K562 (cell line): ENCODE results near the gene MLLT1. TPM values are rescaled to one million over a fixed set of nuclear protein-coding genes. Genes with fewer than 3 reads are reported as not detected.

Experiments used
- ATF7 ChIP-seq: fragments of 450-650 bp; IDR thresholded peaks from 2 replicates; pipeline ENCODE4 v1.7.1; 2014; ENCODE audit warnings: mild to moderate bottlenecking, moderate library complexity
- BACH1 ChIP-seq: fragments of 200-800 bp; sonication (Bioruptor generic); IDR thresholded peaks from 2 replicates; pipeline ENCODE4 v1.6.1; 2016; ENCODE audit warnings: missing genetic modification characterization, missing compliant biosample characterization
- GMEB1 ChIP-seq: fragments of 250-450 bp; sonication (Bioruptor Pico); IDR thresholded peaks from 2 replicates; pipeline ENCODE4 v1.4.0; 2020; ENCODE audit warnings: mild to moderate bottlenecking
- JUN ChIP-seq, 2 experiments: sonication (generic) in 1 of 2; formaldehyde crosslinking in 1 of 2; IDR thresholded peaks; 2 replicates each; pipeline versions ENCODE4 v1.6.1 to v1.8.0; 2012 to 2022; ENCODE audit warnings: borderline replicate concordance in 2 of 2, mild to moderate bottlenecking in 2 of 2, improper control_type of control experiment in 1 of 2, low read depth in 1 of 2, low read length in 1 of 2, missing genetic modification reagents in 1 of 2
- MCM5 ChIP-seq: fragments of 450-650 bp; IDR thresholded peaks from 2 replicates; pipeline ENCODE4 v1.6.1; 2016; ENCODE audit warnings: low read depth
- MCM7 ChIP-seq, 2 experiments: fragments of 450-650 bp; IDR thresholded peaks; 2 replicates each; pipeline ENCODE4 v1.6.1; 2016 to 2018
- TCF15 ChIP-seq: fragments of 250-450 bp; sonication (Bioruptor Pico); IDR thresholded peaks from 2 replicates; pipeline ENCODE4 v1.8.0; 2022; ENCODE audit warnings: moderate library complexity, mild to moderate bottlenecking, inconsistent platforms
- THRAP3 ChIP-seq: fragments of 450-650 bp; IDR thresholded peaks from 2 replicates; pipeline ENCODE4 v1.6.1; 2016; ENCODE audit warnings: mild to moderate bottlenecking, inconsistent platforms, borderline replicate concordance
- TSHZ1 ChIP-seq: fragments of 250-450 bp; sonication (Bioruptor Pico); IDR thresholded peaks from 2 replicates; pipeline ENCODE4 v1.4.0; 2020; ENCODE audit warnings: mild to moderate bottlenecking, moderate library complexity
- ZBTB34 ChIP-seq: fragments of 250-450 bp; sonication (Bioruptor Pico); IDR thresholded peaks from 2 replicates; pipeline ENCODE4 v1.8.0; 2021; ENCODE audit warnings: mild to moderate bottlenecking, moderate library complexity
- ZNF12 ChIP-seq: sonication (generic); formaldehyde crosslinking; IDR thresholded peaks from 2 replicates; pipeline ENCODE4 v1.4.0; 2020; ENCODE audit warnings: mild to moderate bottlenecking, missing genetic modification reagents
- ZNF384 ChIP-seq: IDR thresholded peaks from 2 replicates; pipeline ENCODE4 v1.6.1; 2012; ENCODE audit warnings: low read depth, low read length, improper control_type of control experiment
- ZNF586 ChIP-seq: fragments of 450-650 bp; formaldehyde crosslinking; conservative IDR thresholded peaks from 2 replicates; pipeline ENCODE4 v1.4.0; 2020; ENCODE audit warnings: mild to moderate bottlenecking, moderate library complexity
- ZNF79 ChIP-seq: fragments of 250-450 bp; sonication (Bioruptor Pico); IDR thresholded peaks from 2 replicates; pipeline ENCODE4 v1.4.0; 2020; ENCODE audit warnings: low read depth, mild to moderate bottlenecking, moderate library complexity
- polyA plus RNA-seq, 8 experiments: library from polyadenylated mRNA; depleted of rRNA in 4 of 8; stranded (reverse) in 5 of 8; unstranded in 3 of 8; fragments of >200 nt; fragmentation: Nextera tagmentation in 2 of 8; fragmentation: Illumina TruSeq in 1 of 8; extraction: Ambion mirVana in 2 of 8; extraction: Trizol in 1 of 8; gene quantifications; 2 replicates each; pipeline versions ENCODE4 v1.2.1 to v1.2.3, GENCODE V29; 2011 to 2014; ENCODE audit warnings: inconsistent platforms in 1 of 8, missing spikeins in 1 of 8
- total RNA-seq, 7 experiments: library from RNA; depleted of rRNA in 6 of 7; stranded (reverse); fragments of >200 nt in 6 of 7; fragmentation: Illumina TruSeq in 2 of 7; extraction: Trizol in 2 of 7; gene quantifications; 2 replicates each; pipeline versions ENCODE4 v1.2.1 to v1.2.3, GENCODE V29; 2011 to 2021; ENCODE audit warnings: low replicate concordance in 1 of 7
- TF ChIP-seq, protein P1 (sequence below): fragments of 150-350 bp; IDR thresholded peaks from 2 replicates; pipeline ENCODE4 v1.6.1; 2014; ENCODE audit warnings: low read depth, mild to moderate bottlenecking, low read length, borderline replicate concordance
- TF ChIP-seq, protein P2 (sequence below): fragments of 250-450 bp; sonication (Bioruptor Pico); IDR thresholded peaks from 2 replicates; pipeline ENCODE4 v1.5.1; 2021; ENCODE audit warnings: mild to moderate bottlenecking

MLLT1 gene
- total and polyA plus RNA-seq, 9 of the 15 experiments (the other 6 are each of a cell fraction or from before 2014, with no cell fraction given) = 0.23 to 63.5 (median 15.4) TPM

GRCh38 chr19:6292006-6292405 is 12.2 kb upstream of the MLLT1 start (continued):
- TF ChIP-seq GMEB1 (CRISPR knock-in tag) = no peak
- peak; percentile 68 for TF ChIP-seq JUN (IDR thresholded peaks at IDR 0.05; ENCODE audit: borderline replicate concordance, low read depth, low read length)
- no peak for TF ChIP-seq JUN (CRISPR knock-in tag; IDR thresholded peaks at IDR 0.05; ENCODE audit: borderline replicate concordance)
- no peak for TF ChIP-seq ZBTB34
- TF ChIP-seq ATF7 = 0 out of 2 replicates have a peak, but pooled peaks have one; percentile 41
- TF ChIP-seq MCM5 = no peak
- TF ChIP-seq TSHZ1 = no peak
- TF ChIP-seq ZNF79 (CRISPR knock-in tag) = no peak
- no peak for TF ChIP-seq THRAP3
- TF ChIP-seq ZNF384 = 0 out of 2 replicates have a peak, but pooled peaks have one; percentile 10
- no peak for TF ChIP-seq MCM7 (IDR thresholded peaks at IDR 0.05)
- TF ChIP-seq, protein P1, sequence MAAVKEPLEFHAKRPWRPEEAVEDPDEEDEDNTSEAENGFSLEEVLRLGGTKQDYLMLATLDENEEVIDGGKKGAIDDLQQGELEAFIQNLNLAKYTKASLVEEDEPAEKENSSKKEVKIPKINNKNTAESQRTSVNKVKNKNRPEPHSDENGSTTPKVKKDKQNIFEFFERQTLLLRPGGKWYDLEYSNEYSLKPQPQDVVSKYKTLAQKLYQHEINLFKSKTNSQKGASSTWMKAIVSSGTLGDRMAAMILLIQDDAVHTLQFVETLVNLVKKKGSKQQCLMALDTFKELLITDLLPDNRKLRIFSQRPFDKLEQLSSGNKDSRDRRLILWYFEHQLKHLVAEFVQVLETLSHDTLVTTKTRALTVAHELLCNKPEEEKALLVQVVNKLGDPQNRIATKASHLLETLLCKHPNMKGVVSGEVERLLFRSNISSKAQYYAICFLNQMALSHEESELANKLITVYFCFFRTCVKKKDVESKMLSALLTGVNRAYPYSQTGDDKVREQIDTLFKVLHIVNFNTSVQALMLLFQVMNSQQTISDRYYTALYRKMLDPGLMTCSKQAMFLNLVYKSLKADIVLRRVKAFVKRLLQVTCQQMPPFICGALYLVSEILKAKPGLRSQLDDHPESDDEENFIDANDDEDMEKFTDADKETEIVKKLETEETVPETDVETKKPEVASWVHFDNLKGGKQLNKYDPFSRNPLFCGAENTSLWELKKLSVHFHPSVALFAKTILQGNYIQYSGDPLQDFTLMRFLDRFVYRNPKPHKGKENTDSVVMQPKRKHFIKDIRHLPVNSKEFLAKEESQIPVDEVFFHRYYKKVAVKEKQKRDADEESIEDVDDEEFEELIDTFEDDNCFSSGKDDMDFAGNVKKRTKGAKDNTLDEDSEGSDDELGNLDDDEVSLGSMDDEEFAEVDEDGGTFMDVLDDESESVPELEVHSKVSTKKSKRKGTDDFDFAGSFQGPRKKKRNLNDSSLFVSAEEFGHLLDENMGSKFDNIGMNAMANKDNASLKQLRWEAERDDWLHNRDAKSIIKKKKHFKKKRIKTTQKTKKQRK = peak; percentile 84
- no peak for TF ChIP-seq BACH1 (tag)
- no peak for TF ChIP-seq TCF15 (CRISPR knock-in tag)
- TF ChIP-seq, protein P2, sequence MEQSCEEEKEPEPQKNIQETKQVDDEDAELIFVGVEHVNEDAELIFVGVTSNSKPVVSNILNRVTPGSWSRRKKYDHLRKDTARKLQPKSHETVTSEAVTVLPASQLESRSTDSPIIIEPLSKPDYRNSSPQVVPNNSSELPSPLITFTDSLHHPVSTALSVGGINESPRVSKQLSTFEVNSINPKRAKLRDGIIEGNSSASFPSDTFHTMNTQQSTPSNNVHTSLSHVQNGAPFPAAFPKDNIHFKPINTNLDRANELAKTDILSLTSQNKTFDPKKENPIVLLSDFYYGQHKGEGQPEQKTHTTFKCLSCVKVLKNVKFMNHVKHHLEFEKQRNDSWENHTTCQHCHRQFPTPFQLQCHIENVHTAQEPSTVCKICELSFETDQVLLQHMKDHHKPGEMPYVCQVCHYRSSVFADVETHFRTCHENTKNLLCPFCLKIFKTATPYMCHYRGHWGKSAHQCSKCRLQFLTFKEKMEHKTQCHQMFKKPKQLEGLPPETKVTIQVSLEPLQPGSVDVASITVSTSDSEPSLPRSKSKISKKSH (CRISPR knock-in tag) = peak; percentile 97
- no peak for TF ChIP-seq ZNF586 (CRISPR knock-in tag)
- no peak for TF ChIP-seq ZNF12
